Muscle layer of duodenum (tissue), 2 donors: ENCODE data around the gene PXDC1.
"Not testable (repeated sequence)": the region's sequence is repeated elsewhere in the genome, so short reads cannot be mapped to it uniquely, and the experiment has no call there.

Source experiments
- H3K27ac ChIP-seq: one replicate; pipeline ENCODE4 v1.7.0; 2013; ENCODE audit warnings: mild to moderate bottlenecking, low read length
- H3K27me3 ChIP-seq: one replicate; pipeline ENCODE4 v1.7.0; 2013; ENCODE audit warnings: low read depth, mild to moderate bottlenecking, control low read depth, low read length
- H3K36me3 ChIP-seq, 2 donors: one replicate each; pipeline ENCODE4 v1.7.0; 2013; ENCODE audit warnings: low read length in 2 of 2, control low read depth in 1 of 2, mild to moderate bottlenecking in 1 of 2; ENCODE audit not compliant: insufficient read depth in 2 of 2, control insufficient read depth in 1 of 2
- H3K4me1 ChIP-seq, 2 donors: one replicate each; pipeline ENCODE4 v1.7.0; 2013; ENCODE audit warnings: low read length in 2 of 2, mild to moderate bottlenecking in 2 of 2, control low read depth in 1 of 2, moderate library complexity in 1 of 2; ENCODE audit not compliant: insufficient read depth in 2 of 2, control insufficient read depth in 1 of 2
- H3K4me3 ChIP-seq, 2 donors: one replicate each; pipeline ENCODE4 v1.7.0; 2013; ENCODE audit warnings: low read length in 2 of 2, low read depth in 1 of 2, mild to moderate bottlenecking in 1 of 2
- H3K9me3 ChIP-seq, 2 donors: one replicate each; pipeline ENCODE4 v1.7.0; 2013; ENCODE audit warnings: low read length in 2 of 2, control low read depth in 1 of 2, mild to moderate bottlenecking in 1 of 2; ENCODE audit not compliant: control insufficient read depth in 1 of 2
- donor health status: healthy.

PXDC1 gene

DNA sequence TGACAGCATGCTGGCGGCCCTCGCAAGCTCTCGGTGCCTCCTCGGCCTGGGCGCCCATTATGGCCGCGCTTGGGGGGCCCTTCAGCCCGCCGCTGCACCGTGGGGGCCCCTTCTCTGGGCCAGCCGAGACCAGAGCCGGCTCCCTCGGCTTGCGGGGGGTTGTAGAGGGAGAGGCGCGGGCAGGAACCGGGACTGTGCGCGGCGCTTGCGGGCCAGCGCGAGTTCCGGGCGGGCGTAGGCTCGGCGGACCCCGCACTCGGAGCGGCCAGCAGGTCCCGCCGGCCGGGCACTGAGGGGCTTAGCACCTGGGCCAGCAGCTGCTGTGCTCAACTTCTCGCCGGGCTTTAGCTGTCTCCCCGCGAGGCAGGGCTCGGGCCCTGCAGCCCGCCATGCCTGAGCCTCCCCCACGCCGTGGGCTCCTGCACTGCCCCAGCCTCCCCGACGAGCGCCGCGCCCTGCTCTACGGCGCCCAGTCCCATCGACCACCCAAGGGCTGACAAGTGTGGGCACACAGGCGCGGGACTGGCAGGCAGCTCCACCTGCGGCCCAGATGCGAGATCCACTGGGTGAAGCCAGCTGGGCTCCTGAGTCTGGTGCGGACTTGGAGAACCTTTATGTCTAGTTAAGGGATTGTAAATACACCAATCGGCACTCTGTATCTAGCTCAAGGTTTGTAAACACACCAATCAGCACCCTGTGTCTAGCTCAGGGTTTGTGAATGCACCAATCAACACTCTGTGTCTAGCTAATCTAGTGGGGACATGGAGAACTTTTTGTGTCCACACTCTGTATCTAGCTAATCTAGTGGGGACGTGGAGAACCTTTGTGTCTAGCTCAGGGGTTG lies 6.7 kb upstream of the PXDC1 start:
- H3K4me1 ChIP-seq, H3K36me3 ChIP-seq, H3K27ac ChIP-seq, H3K9me3 ChIP-seq, H3K27me3 ChIP-seq, H3K4me3 ChIP-seq: not testable (repeated sequence)

DNA sequence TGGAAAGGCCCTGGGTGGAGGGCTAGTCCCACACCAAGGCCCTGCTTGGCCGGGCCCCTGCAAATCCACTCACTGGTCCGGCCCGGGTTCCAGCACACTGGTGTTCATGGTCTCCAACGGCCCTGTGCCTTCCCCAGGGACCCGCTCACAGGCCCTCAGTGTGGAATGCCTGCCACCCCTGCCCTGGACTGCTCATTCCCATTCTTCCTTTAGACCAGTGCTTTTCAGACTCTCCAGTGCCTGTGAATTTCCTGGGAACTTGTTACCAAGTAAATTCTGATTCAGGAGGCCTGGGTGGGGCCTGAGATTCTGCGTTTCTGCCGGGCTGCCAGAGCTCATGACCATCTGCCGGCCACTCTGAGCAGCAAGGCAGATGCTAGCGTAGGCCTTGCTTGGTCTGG lies 5.7 kb upstream of the PXDC1 start:
- Histone ChIP-seq H3K4me1 (no peaks in the 10 kb centered on the region), H3K27ac (no peak overlapping the region), H3K27me3 (no peaks in the 10 kb centered on the region), H3K9me3 (no peaks in the 10 kb centered on the region), H3K36me3 (no peaks in the 10 kb centered on the region), H3K4me3 (no peak overlapping the region)

DNA sequence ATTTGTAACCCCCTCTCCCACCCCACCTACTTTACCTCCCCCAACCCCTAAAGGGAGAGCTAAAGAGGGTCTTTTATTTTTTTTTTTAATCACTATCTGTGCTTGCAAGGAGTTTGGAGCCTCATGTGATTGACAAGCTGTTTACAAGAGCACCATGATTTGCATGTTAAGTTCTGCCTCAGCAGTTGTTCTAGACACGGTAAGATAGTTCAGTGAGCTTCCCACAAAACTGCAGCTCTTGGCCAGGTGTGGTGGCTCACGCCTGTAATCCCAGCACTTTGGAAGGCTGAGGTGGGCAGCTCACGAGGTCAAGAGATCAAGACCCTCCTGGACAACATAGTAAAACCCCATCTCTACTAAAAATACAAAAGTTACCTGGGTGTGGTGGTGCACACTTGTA lies 5.0 kb upstream of the PXDC1 start:
- H3K27ac ChIP-seq = no peak overlapping the region
- no peaks in the 10 kb centered on the region for H3K27me3 ChIP-seq
- H3K36me3 ChIP-seq = no peaks in the 10 kb centered on the region
- no peaks in the 10 kb centered on the region for H3K9me3 ChIP-seq
- H3K4me3 ChIP-seq = no peak overlapping the region
- no peaks in the 10 kb centered on the region for H3K4me1 ChIP-seq

DNA sequence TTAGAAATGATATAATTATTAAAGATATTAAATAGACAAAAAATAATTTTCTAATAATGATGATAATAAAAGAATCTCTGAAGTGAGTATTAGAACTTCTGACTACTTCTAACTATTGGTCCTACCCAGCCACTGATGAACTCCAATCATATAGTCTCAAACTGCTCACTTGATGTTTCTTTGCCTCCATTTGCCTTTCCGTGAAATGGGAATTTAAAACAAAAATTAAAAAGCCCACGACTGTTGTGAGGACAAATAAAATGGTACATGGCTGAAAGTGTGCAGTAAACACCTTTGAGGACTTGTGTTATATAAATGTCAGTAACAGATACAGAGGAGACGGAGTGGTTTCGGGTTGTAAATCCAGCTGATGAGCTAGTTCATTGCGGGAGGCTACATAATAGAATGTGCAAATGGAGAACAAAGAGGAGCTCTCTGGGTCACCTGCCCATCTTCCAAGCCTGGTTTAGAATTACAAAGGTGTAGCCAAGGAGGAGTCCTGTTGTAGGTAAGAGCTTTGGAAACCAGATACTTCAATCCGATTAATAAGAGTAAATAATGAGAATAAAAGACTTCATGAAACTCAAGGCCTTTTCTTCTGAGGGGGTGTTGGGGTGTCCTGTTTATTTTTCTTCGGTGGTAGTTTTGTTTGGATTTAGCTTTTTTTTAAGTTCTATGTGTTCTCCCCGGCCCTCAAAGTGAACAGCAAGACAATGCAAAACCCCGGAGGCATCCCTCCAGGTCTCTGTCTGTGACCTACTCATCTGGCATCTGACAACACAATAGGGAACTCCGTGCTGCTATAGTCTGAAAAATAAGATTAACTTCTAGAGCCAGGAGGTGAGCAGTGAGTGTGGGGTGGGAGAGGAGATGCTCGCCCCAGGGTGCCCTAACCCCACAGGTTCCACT lies 4.4 kb upstream of the PXDC1 start:
- Histone ChIP-seq H3K4me3 (no peak overlapping the region), H3K27me3 (no peaks in the 10 kb centered on the region), H3K9me3 (no peaks in the 10 kb centered on the region), H3K27ac (no peak overlapping the region), H3K4me1 (no peaks in the 10 kb centered on the region), H3K36me3 (no peaks in the 10 kb centered on the region)

DNA sequence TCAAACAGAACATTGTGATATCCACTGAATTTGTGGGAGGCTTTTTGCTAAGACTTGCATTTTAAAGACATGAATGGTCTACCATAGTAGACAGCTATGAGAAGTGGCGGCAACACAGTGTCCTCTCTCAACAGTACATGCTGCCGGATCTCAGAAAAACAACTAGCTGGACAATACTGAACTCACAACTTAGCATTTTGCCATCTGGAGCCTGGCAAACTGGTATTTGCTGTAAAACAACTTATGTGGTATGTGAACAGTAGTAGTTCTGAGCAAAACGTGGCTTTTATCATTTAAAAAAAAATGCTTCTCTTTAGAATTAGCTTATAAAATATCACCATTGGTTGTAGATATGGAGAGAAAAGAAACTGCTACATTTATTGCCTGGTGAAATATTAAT lies 3.3 kb upstream of the PXDC1 start:
- H3K36me3 ChIP-seq = peaks cover 0 to 7% of the 10 kb centered on the region in 2 donors
- no peak overlapping the region for H3K27ac ChIP-seq
- H3K4me3 ChIP-seq = no peak overlapping the region
- no peaks in the 10 kb centered on the region for H3K27me3 ChIP-seq
- peaks cover 0 to 2% of the 10 kb centered on the region in 2 donors for H3K4me1 ChIP-seq
- no peaks in the 10 kb centered on the region for H3K9me3 ChIP-seq

DNA sequence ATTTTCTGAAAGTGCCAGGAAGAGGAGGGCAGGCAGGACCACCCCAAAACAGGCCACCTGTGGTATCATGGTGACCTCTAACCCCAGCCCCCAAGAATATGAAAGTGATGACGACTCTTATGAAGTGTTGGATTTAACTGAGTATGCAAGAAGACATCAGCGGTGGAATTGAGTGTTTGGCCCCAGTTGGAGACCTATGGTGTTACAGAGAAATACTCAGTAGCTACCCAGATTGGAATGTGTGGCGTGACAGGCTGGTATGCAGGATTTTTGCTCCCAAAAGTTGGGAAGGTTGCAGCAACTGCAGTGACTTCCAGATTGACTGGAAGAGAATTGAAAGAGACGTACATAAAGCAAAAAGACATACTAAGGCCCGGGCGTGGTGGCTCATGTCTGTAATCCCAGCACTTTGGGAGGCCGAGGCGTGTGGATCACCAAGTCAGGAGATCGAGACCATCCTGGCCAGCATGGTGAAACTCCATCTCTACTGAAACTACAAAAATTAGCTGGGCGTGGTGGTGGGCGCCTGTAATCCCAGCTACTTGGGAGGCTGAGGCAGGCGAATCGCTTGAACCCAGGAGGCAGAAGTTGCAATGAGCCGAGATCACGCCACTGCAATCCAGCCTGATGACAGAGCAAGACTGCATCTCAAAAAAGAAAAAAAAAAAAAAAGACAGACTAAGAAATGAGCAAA lies 2.7 kb upstream of the PXDC1 start:
- not testable (repeated sequence) for H3K27me3 ChIP-seq, H3K27ac ChIP-seq, H3K4me1 ChIP-seq, H3K4me3 ChIP-seq, H3K9me3 ChIP-seq
- H3K36me3 ChIP-seq = peaks cover 0 to 13% of the 10 kb centered on the region in 2 donors

DNA sequence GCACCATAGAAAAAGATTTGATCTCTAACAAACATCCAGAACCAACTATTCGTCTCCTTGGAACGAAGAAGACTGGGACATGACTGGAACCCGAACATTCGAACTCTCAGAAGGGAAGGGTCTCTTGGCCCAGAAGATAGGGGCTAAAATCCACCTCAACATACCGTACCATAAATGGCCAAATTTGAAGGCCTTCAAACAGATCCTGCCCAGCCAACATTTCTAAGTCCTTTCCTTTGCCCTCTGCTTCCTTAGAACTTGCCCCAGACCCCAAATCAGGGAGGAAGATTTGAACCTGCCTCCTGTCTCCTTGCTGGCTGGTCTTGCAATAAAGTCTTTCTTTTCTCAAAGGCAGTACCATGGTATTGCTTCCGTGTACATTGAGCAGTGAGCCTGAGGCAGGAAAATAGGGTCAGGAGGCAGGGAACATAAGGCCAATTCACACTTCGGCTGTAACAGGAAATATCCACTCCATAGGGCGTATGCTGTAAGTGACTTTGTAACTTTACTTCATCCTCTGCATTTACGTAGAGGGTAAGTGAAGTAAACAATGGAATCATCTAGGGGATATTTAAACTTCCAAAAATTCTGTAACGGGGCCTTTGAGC lies 1.8 kb upstream of the PXDC1 start:
- Histone ChIP-seq H3K4me1 (peaks cover 3 to 15% of the 10 kb centered on the region in 2 donors), H3K9me3 (no peaks in the 10 kb centered on the region), H3K4me3 (no peak overlapping the region), H3K36me3 (peaks cover 0 to 13% of the 10 kb centered on the region in 2 donors), H3K27ac (peak overlapping the region; percentile 2), H3K27me3 (no peaks in the 10 kb centered on the region)

DNA sequence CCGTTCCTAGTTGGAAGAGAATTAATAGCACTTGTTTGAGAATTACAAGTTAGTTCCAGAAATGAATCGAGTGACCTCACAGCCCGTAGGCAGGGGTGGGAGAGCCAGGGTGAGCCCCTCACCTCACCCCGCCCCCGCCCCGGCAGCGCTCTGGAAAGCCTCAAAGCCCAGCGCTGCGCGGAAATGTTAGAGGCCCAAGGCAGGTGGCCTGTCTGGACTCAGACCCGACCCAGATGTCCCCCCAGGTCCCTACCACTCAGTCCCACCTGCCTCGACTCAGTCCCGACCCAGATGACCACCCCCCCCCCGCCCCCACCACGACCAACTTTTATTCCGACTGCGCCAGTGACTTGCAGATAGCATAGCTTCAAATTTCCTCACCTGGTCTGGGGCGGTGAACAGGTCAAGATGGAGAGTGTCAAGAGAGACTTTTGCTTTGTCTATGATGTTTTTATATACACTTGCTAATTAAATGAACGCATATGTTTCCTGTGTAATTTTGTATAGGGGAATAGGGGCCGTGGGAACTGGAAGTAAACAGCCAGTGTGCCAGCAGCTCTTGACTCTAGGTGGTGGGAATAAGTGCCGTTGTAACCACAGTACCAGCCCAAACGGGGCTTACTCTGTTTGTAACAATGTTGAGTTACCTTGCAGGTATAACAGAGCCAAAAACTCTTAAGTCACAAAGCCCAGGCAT lies 1.2 kb upstream of the PXDC1 start:
- Histone ChIP-seq H3K36me3 (peaks cover 0 to 13% of the 10 kb centered on the region in 2 donors), H3K27me3 (no peaks in the 10 kb centered on the region), H3K4me1 (peaks cover 7 to 21% of the 10 kb centered on the region in 2 donors), H3K27ac (peak overlapping the region; percentile 69), H3K9me3 (no peaks in the 10 kb centered on the region), H3K4me3 (peak overlapping the region; percentile 53 to 77)

DNA sequence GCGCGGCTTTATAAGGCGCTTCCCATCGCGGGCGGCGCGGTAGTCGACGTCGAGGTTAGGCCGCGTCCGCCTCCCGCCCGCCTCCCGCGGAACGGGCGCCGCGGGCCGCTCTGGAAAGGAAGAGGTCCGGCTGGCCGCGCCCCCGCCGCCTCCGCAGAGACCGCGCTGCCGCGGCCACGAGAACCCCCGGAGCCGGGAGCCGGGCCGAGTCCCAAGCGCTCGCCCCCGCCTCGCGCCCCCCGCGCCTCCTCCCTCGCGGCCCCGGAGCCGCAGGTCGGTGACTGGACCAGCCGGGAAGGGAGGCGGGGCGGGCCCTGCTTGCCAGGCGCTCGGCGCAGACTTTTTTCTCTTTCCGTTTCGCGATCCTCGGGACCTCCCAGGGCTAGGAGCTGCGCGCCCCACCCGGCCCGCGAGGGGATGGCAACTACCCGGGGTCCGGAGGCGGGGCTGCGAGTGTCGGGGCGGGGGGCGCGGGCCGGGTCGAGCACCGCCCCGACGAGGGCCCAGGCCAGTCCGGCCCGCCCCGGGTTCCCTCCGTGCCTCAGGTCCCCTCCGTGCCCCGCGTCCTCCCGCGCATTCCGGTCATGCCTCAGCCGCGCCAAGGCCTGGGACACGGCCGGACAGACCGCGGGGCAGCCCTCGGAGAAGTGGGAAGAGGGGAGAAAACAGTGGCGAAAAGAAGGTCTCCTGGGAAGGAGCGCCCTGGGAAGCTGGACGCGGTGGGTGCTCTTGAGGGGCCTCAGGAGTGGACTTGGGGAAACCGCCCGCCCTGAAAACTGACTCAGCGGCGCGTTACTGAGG lies 417 bp upstream of the PXDC1 start:
- peak overlapping the region; percentile 53 to 77 for H3K4me3 ChIP-seq
- peak overlapping the region; percentile 69 for H3K27ac ChIP-seq
- H3K36me3 ChIP-seq = peaks cover 0 to 13% of the 10 kb centered on the region in 2 donors
- H3K9me3 ChIP-seq = no peaks in the 10 kb centered on the region
- no peaks in the 10 kb centered on the region for H3K27me3 ChIP-seq
- H3K4me1 ChIP-seq = peaks cover 7 to 27% of the 10 kb centered on the region in 2 donors
